ENCODE measurements around the gene IAPP.
"Not testable (repeated sequence)": the region's sequence is repeated elsewhere in the genome, so short reads cannot be mapped to it uniquely, and the experiment has no call there.

Gene IAPP

DNA sequence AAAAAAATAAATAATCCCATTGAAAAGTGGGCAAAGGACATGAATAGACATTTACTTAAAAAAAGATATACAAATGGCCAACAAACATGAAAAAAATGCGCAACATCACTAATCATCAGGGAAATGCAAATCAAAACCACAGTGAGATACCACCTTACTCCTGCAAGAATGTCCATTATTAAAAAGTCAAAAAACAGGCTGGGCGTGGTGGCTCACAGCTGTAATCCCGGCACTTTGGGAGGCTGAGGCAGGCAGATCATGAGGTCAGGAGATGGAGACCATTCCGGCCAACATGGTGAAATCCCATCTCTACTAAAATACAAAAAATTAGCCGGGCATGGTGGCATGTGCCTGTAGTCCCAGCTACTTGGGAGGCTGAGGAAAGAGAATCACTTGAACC lies 8.6 kb downstream of the IAPP start:
- DNase-seq, result not testable (repeated sequence)

DNA sequence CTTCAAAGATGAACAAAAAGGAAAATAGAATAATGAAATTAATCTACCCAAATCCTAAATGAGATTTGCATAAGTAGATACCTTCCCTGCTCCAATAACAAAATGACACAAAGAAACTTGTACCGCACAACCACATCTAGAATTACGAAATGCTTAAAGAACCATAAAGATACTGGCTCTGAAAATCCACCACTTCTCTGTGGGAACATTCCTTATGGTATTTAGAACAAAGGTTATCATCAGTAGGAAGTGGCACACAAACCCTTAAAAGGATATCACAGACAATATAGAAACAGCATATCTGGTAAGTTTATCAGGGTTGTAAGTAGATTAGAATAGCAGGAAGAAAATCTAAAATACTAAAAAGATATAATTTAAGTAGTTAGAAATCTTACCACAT lies 11.6 kb downstream of the IAPP start:
- DNase-seq, result no peak

DNA sequence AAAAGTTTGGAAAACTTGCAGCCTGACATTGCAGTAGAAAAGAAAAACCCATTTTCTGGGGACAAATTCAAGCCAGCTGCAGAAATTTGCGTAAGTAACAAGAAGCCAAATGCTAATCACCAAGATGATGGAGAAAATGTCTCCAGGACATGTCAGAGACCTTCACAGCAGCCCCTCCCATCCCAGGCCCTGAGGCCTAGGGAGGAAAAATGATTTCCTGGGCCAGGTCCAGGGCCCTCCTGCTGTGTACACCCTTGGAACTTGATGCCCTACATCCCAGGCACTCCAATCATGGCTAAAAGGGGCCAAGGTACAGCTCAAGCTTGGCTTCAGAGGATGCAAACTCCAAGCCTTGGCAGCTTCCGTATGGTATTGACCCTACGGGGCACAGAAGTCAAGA lies 14.5 kb downstream of the IAPP start:
- no peak for DNase-seq

DNA sequence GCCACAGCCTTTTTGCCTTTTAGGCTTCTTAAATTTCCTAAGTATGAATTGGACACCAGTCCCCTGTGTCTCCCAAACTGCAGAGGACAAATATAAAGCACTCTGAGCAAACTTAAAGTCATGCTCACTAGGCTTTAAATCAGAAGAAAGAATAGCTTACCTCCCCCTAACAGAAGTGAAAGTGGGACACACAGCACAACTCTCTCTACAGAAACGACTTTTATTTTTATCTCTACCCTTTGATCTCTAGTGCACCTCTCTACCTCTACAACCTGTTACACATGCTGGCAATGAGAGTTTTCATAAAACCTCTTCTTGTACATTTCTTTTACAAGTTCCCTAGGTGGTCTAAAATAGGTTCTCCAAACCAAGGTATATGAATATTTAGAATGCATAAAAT lies 19.7 kb downstream of the IAPP start:
- DNase-seq, result no peak

DNA sequence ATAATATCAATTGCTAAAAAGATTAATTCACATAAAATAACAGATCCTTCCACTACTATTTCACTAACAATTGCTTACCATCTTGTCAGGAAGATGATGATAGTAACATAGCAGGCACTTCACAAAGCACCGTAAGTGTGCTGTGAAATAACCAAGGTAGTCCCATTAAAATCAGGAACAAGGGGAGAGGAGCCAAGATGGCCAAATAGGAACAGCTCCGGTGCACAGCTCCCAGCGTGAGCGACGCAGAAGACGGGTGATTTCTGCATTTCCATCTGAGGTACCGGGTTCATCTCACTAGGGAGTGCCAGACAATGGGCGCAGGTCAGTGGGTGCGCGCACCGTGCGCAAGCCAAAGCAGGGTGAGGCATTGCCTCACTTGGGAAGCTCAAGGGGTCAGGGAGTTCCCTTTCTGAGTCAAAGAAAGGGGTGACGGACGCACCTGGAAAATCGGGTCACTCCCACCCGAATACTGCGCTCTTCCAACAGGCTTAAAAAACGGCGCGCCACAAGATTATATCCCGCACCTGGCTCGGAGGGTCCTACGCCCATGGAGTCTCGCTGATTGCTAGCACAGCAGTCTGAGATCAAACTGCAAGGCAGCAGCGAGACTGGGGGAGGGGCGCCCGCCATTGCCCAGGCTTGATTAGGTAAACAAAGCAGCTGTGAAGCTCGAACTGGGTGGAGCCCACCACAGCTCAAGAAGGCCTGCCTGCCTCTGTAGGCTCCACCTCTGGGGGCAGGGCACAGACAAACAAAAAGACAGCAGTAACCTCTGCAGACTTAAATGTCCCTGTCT lies 22.3 kb downstream of the IAPP start:
- not testable (repeated sequence) for DNase-seq

DNA sequence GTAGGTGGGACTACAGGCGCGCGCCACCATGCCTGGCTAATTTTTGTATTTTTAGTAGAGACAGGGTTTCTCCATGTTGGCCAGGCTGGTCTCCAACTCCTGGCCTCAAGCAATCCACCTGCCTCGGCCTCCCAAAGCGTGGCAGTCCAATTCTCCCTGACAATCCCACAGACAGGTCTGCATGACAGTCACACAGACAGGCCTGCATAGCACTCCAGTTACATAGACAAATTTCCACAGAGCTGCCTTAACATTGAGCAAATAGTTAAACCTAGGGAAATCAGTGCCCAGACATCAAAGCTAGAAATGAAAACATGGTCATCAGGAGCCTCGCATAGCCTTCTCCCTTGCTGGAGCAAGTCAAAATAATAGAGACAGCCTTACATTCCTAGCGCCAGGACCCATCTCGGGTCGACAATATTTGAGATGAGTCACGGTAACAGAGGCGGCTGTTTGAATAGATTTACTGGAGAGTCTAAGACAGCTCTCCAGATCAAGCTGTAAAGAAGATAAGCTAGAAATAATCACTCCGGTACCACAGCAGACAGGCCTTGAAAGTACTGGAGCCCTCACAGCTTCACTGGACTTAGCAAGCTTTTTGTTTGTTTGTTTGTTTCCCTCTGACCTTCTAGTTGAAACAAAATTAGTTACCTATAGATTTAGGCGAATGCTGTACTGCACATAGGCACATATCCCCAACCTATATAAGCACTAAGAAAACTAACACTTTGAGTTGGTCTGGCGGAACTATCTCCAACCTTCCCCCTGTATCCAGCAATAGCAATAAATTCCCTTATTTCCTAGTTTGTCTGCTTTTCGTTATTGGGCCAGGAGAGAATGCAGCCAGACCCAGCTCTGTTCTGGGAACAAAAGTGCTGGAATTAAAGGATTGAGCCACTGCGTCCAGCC lies 40.9 kb downstream of the IAPP start:
- no peak for DNase-seq

DNA sequence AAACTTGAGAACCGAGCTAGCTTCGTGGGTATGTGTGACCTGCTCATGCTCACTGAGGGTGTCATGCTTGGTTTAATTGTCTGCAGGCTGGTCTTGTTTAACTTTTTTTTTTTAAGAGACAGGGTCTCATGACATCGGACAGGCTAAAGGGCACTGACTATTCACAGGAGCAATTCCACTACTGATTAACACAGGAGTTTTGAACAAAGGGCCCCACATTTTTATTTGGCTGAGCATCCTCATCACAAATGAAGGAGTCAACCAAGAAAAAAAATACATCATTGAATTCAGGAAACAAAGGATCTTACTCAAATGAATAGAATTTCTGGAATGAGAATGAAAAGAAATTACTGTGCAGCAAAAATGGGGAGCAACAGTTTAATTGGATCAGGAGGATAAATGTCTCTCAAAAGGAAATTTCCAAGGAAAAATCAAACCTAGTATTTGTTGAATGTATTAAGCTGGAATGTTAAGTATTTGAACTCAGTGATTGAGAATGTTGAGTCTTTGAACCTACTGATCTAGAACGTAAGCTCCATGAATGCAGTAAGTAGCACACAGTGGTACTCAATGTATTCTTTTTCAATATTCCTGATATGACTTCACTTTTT lies 43.9 kb downstream of the IAPP start:
- DNase-seq, result no peak

DNA sequence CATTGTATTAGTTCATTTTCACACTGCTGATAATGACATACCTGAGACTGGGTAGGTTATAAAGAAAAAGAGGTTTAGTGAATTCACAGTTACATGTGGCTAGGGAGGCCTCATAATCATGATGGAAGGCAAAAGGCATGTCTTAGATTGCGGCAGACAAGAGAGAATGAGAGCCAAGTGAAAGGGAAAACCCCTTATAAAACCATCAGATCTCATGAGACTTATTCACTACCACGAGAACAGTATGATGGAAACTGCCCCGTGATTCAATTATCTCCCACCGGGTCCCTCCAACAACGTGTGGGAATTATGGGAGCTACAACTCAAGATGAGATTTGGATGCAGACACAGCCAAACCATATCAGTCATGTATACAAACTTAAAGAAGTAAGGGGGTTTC lies 45.7 kb downstream of the IAPP start:
- DNase-seq, result not testable (repeated sequence)

DNA sequence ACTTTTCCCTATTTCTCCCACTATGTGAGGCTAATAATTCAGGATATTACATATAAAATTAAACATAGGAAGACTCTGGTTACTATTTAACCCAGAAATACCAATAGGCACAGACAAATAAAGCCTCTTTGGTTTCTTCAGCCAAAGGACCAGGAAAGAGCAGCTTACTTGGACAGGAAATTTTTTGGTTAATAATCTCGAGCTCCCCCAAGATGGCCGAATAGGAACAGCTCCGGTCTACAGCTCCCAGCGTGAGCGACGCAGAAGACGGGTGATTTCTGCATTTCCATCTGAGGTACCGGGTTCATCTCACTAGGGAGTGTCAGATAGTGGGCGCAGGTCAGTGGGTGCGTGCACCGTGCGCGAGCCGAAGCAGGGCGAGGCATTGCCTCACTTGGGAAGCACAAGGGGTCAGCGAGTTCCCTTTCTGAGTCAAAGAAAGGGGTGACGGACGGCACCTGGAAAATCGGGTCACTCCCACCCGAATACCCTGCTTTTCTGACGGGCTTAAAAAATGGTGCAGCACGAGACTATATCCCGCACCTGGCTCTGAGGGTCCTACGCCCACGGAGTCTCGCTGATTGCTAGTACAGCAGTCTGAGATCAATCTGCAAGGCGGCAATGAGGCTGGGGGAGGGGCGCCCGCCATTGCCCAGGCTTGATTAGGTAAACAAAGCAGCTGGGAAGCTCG lies 46.5 kb downstream of the IAPP start:
- not testable (repeated sequence) for DNase-seq

DNA sequence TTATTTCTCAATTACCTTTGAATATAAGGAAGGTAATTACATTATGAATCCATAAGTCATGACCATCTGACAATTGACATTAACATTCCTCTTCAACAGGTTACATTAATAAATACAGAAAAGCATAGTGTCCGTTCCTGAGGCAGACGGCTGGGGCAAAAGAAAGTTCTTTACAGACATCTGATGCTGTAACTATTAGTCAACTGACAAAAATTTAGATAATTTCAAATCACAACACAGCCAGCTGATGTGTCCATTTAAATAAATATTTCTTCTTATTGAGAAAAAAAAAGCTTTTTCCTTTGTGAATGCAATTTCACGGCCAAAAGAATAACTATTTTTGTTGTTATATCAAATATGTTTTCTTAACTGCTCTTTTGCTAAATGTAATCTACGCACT lies 55.5 kb downstream of the IAPP start:
- no peak for DNase-seq
